Stimulated activated effector memory CD8-positive, alpha-beta T cell treated with anti-CD3 and anti-CD28 coated beads, Interleukin-12 subunit alpha, Interleukin-12 subunit beta, amount 100 ng/mL, for 72 hours (primary cell): Measurements from ENCODE around the gene MESP1.
"Not testable (repeated sequence)": the region's sequence is repeated elsewhere in the genome, so short reads cannot be mapped to it uniquely, and the experiment has no call there.

Experiments used
- ATAC-seq: fragments of 150-1000 bp; cut with Tn5 transposase; 2 replicates; pipeline ENCODE4 v1.10.0; 2021
- DNase-seq, 2 donors: peaks; one replicate each; pipeline ENCODE4 v3.0.0; 2021 to 2022; ENCODE audit warnings: low spot score in 2 of 2
- H3K27ac Mint-ChIP-seq: one replicate; pipeline ENCODE4 v1.8.0; 2022; ENCODE audit warnings: mild to moderate bottlenecking, mixed read lengths
- H3K36me3 Mint-ChIP-seq: one replicate; pipeline ENCODE4 v1.8.0; 2022; ENCODE audit warnings: mild to moderate bottlenecking, mixed read lengths
- H3K4me1 Mint-ChIP-seq: one replicate; pipeline ENCODE4 v1.8.0; 2022; ENCODE audit warnings: mixed read lengths
- H3K4me3 Mint-ChIP-seq: one replicate; pipeline ENCODE4 v1.8.0; 2022; ENCODE audit warnings: mild to moderate bottlenecking, mixed read lengths
- H3K9me3 Mint-ChIP-seq: one replicate; pipeline ENCODE4 v1.8.0; 2022; ENCODE audit warnings: mixed read lengths

The MESP1 gene

GRCh38 chr15:89750560-89751542 is at the start of gene MESP1:
Gene MESP1, minus strand, starts transcription at chr15:89751249. Its CDS starts 18 bp downstream, at chr15:89751231.
- Mint-ChIP-seq H3K9me3 (no peaks in the 10 kb centered on the region), H3K4me1 (peaks cover 6% of the 10 kb centered on the region), H3K4me3 (peak within 1 kb of the TSS; percentile 70), H3K36me3 (peaks cover 15% of the 10 kb centered on the region), H3K27ac (peak within 1 kb of the TSS; percentile 78)
- DNase-seq = peak; percentile 90 to 92
- peak; percentile 93 for ATAC-seq

DNA sequence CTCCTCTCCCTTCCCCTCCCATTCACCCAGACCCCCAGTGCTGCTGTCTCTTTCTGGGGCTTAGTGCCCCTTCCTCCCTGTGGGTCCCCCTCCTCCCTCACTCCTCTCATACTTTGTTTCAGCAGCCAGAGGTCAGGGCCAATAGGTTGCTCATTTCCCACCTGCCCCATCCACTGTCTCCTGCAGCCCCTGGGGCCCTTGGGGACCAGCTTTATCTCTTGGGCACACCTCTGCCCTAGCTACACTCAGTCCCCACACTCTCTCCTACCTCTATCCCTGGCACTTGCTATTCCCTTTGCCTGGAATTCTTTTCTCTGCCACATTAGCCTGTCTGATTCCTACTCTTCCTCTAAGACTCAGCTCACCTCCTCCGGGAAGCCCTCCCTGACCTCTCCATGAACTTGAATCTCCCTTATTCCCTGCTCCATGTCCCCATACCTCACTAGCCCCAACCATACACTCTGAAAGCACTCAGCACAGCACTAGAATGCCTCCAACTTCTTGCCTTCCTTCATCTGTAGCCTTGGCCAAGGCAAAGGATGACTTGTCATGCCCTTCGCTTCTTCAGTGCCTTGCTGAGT is 49.0 kb upstream of the MESP1 start:
- peak overlapping the region; percentile 3 for H3K27ac Mint-ChIP-seq
- H3K36me3 Mint-ChIP-seq = no peaks in the 10 kb centered on the region
- peaks cover 5% of the 10 kb centered on the region for H3K9me3 Mint-ChIP-seq
- DNase-seq = no peak
- no peak overlapping the region for H3K4me3 Mint-ChIP-seq
- peak; percentile 4 for ATAC-seq
- H3K4me1 Mint-ChIP-seq = no peaks in the 10 kb centered on the region

- H3K4me1 Mint-ChIP-seq = no peaks in the 10 kb centered on the region
- no peak overlapping the region for H3K4me3 Mint-ChIP-seq
- DNase-seq = no peak
- no peaks in the 10 kb centered on the region for H3K36me3 Mint-ChIP-seq
- H3K27ac Mint-ChIP-seq = no peak overlapping the region
- H3K9me3 Mint-ChIP-seq = peaks cover 6% of the 10 kb centered on the region
- ATAC-seq = no peak
These were observed 48.2 kb upstream of the MESP1 start for GRCh38 chr15:89799011-89799911.

GRCh38 chr15:89797678-89798201 is 46.7 kb upstream of the MESP1 start:
- no peak overlapping the region for H3K4me3 Mint-ChIP-seq
- DNase-seq (no peak), ATAC-seq (no peak)
- H3K4me1 Mint-ChIP-seq = no peaks in the 10 kb centered on the region
- peaks cover 6% of the 10 kb centered on the region for H3K9me3 Mint-ChIP-seq
- no peaks in the 10 kb centered on the region for H3K36me3 Mint-ChIP-seq
- H3K27ac Mint-ChIP-seq = peak overlapping the region; percentile 60

GRCh38 chr15:89795996-89796395 is 44.9 kb upstream of the MESP1 start:
- no peak for DNase-seq
- no peak for ATAC-seq
- no peaks in the 10 kb centered on the region for H3K36me3 Mint-ChIP-seq
- H3K4me1 Mint-ChIP-seq = no peaks in the 10 kb centered on the region
- peaks cover 6% of the 10 kb centered on the region for H3K9me3 Mint-ChIP-seq
- no peak overlapping the region for H3K4me3 Mint-ChIP-seq
- no peak overlapping the region for H3K27ac Mint-ChIP-seq

DNA sequence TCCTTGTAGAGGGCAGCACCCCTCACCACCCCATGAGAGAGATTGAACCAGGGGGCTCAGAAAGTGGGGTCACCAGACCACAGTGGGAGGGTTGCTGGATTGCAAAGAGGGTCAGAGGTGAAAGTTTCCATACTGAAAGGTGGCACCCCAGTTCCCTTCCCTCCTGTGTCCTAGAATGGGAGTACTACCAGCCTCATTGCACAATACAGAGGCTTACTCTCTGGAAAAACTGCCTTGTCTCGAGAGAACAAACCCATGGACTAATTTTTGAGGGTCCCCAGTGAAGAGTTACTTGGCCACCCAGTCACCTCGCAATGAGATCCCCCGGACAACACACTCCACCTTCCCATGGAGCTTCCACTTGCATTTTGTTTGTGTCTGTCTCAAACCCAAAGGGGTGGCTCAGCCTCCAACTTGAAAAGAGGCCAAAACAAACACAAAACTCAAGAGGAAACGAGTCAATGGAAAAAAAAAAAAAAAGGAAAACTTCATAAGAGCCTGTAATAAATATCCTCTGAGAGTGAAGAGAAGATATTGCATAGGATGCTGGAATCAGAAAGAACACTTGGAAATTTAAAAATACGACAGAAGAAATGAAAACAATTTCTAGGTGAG is 43.7 kb upstream of the MESP1 start:
- H3K36me3 Mint-ChIP-seq = no peaks in the 10 kb centered on the region
- no peaks in the 10 kb centered on the region for H3K4me1 Mint-ChIP-seq
- H3K27ac Mint-ChIP-seq = no peak overlapping the region
- no peak overlapping the region for H3K4me3 Mint-ChIP-seq
- ATAC-seq = no peak
- DNase-seq = no peak
- peaks cover 6% of the 10 kb centered on the region for H3K9me3 Mint-ChIP-seq

GRCh38 chr15:89792106-89792805 is 41.2 kb upstream of the MESP1 start:
- no peak for DNase-seq
- no peaks in the 10 kb centered on the region for H3K36me3 Mint-ChIP-seq

GRCh38 chr15:89790661-89791060 is 39.6 kb upstream of the MESP1 start:
- Mint-ChIP-seq H3K4me1 (no peaks in the 10 kb centered on the region), H3K4me3 (no peak overlapping the region), H3K27ac (no peak overlapping the region), H3K36me3 (no peaks in the 10 kb centered on the region), H3K9me3 (peaks cover 3% of the 10 kb centered on the region)
- ATAC-seq (no peak), DNase-seq (no peak)

More at GRCh38 chr15:89792106-89792805, 41.2 kb upstream of the MESP1 start:
- Mint-ChIP-seq H3K4me1 (no peaks in the 10 kb centered on the region), H3K4me3 (no peak overlapping the region), H3K27ac (no peak overlapping the region), H3K9me3 (peaks cover 5% of the 10 kb centered on the region)
- no peak for ATAC-seq

DNA sequence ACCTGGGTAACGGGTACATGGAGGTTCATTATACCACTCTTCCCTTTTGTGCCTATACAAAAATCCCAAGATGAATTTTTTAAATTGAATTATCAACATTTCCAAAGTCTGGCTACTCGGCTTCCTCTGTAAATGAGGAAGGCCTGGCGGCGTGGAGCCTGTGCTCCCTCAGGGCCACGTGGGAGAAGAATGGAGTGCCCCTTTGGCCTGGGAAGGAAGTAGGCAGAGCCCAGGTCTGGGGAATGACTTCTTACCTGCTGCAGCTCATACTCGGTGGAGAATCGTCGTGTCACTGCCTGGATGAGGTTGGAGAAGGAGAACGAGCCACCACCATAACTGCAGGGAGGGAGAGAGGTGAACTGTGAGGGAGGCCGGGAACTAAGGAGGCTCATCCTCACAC is 39.2 kb upstream of the MESP1 start:
- Mint-ChIP-seq H3K4me3 (no peak overlapping the region), H3K9me3 (peaks cover 3% of the 10 kb centered on the region), H3K27ac (no peak overlapping the region), H3K36me3 (no peaks in the 10 kb centered on the region), H3K4me1 (no peaks in the 10 kb centered on the region)
- ATAC-seq (no peak), DNase-seq (no peak)

DNA sequence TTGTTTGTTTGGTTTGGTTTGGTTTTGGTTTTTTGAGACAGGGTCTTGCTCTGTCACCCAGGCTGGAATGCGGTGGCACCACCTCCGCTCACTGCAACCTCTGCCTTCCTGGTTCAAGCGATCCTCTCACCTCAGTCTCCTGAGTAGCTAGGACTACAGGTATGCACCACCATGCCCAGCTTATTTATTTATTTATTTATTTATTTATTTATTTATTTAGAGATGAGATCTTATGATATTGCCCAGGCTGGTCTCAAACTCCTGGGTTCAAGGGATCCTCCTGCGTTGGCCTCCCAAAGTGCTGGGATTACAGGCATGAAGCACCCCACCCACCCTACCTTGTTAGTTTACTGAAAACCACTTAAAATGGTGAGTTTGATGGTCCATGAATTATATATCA is 37.5 kb upstream of the MESP1 start:
- H3K27ac Mint-ChIP-seq, H3K4me1 Mint-ChIP-seq, ATAC-seq, H3K36me3 Mint-ChIP-seq, H3K4me3 Mint-ChIP-seq, DNase-seq, H3K9me3 Mint-ChIP-seq: not testable (repeated sequence)

DNA sequence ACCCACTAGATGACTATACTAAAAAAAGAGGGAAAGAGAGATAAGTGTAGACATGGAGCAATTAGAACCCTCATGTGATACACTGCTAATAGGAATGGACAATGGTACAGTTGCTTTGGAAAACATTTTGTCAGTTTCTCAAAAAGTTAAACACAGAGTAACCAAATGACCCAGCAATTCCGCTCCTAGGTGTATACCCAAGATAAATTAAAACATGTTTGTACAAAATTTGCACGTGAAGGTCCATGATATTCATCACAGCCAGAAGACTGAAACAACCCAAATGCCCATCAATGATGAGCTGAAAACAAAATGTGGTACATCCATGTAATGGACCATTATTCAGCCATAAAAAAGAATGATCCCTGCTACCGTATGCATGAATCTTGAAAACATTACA is 36.9 kb upstream of the MESP1 start:
- Mint-ChIP-seq H3K4me1 (no peaks in the 10 kb centered on the region), H3K9me3 (no peaks in the 10 kb centered on the region), H3K4me3 (no peak overlapping the region), H3K36me3 (no peaks in the 10 kb centered on the region), H3K27ac (no peak overlapping the region)
- no peak for DNase-seq
- no peak for ATAC-seq

- no peaks in the 10 kb centered on the region for H3K9me3 Mint-ChIP-seq
- no peaks in the 10 kb centered on the region for H3K36me3 Mint-ChIP-seq
- no peak overlapping the region for H3K4me3 Mint-ChIP-seq
- no peak for DNase-seq
- H3K27ac Mint-ChIP-seq = no peak overlapping the region
- no peak for ATAC-seq
- H3K4me1 Mint-ChIP-seq = peaks cover 3% of the 10 kb centered on the region
These were observed 34.7 kb upstream of the MESP1 start for GRCh38 chr15:89785774-89786140.

DNA sequence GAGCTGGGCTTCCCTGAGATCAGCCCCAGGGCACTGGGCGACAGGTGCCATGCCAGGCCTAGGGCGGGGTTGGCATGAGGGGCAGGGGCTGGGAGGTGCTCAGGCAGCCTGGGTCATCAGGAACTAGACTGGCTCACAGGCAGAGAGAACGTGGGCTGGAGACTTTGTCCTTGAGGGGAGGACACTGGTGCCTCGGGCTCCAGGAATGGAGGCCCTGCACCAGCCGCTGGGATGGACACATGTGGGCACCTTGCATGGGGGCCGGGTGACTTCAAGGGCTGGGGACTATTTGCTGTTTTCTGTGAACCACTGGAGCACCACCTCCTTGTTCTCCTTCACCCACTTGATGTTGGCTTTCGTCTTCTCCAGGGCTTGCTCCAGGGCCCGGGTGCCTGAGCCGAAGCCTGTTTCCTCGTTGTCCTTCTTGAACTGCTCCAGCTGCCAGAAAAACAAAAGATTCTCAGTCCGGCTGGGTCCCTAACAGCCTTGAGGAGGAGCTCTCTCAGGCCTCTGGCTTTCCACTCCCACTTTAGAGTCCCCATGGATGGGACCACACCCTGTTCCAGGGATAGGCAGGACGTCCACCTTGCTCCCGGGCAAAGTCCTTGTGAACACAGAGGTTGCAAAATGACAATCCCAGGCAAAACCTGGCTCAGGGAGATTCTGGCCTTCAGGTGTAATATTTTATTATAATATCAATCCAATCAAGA is 34.2 kb upstream of the MESP1 start:
- no peak for ATAC-seq
- no peak overlapping the region for H3K4me3 Mint-ChIP-seq
- H3K36me3 Mint-ChIP-seq = no peaks in the 10 kb centered on the region
- no peak for DNase-seq
- H3K4me1 Mint-ChIP-seq = peaks cover 8% of the 10 kb centered on the region
- H3K27ac Mint-ChIP-seq = no peak overlapping the region
- no peaks in the 10 kb centered on the region for H3K9me3 Mint-ChIP-seq

DNA sequence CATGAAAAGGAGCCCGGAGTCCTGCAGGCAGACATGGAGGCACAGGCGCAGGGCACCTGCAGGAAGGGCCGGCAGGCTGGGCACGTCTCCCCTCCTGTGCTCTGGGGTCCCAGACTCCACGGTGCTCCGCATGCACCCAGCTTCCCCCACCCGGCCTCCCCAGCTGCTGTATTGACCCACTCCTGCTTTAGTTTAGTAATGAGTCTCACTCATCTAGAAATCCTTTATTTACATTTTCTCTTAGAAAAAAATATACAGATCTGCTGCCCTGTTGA is 33.6 kb upstream of the MESP1 start:
- Mint-ChIP-seq H3K27ac (no peak overlapping the region), H3K36me3 (no peaks in the 10 kb centered on the region), H3K9me3 (no peaks in the 10 kb centered on the region), H3K4me1 (peaks cover 8% of the 10 kb centered on the region), H3K4me3 (no peak overlapping the region)
- DNase-seq (no peak), ATAC-seq (no peak)
